OCI-LY7 (cell line): Measurements from ENCODE around the gene RHO.

Experiments used
- EZH2phosphoT487 ChIP-seq: fragments of 200-600 bp; sonication (generic); IDR thresholded peaks from 2 replicates; pipeline ENCODE4 v1.6.1; 2018; ENCODE audit warnings: low read depth, borderline replicate concordance, mild to moderate bottlenecking, mixed run types, antibody characterized with exemption, low read length, moderate library complexity, mixed read lengths
- TF ChIP-seq, protein P1 (sequence below): fragments of 200-600 bp; sonication (generic); conservative IDR thresholded peaks from 2 replicates; pipeline ENCODE4 v1.5.1; 2014; ENCODE audit warnings: mild to moderate bottlenecking, antibody characterized with exemption, low read length, moderate library complexity, mixed read lengths

DNA sequence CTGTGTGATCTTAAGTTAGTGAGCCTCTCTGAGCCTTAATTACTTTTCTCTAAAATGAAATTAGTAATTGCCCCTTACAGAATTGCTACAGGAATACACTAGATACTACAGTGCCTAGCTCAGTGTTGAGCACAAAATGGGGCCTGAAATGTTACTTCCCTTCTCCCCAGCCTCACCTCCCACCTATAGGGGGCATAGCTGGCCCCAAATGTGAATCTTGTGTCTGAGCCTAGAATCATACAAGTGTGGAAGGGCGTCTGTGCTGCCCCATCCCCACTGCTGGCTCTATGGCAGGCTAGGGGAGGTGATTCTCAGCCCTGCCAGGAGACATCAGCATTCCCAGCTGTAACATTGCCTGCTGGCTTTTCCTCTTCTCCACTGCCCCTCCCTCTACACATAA is 45.7 kb upstream of the RHO start:
- TF ChIP-seq, protein P1, sequence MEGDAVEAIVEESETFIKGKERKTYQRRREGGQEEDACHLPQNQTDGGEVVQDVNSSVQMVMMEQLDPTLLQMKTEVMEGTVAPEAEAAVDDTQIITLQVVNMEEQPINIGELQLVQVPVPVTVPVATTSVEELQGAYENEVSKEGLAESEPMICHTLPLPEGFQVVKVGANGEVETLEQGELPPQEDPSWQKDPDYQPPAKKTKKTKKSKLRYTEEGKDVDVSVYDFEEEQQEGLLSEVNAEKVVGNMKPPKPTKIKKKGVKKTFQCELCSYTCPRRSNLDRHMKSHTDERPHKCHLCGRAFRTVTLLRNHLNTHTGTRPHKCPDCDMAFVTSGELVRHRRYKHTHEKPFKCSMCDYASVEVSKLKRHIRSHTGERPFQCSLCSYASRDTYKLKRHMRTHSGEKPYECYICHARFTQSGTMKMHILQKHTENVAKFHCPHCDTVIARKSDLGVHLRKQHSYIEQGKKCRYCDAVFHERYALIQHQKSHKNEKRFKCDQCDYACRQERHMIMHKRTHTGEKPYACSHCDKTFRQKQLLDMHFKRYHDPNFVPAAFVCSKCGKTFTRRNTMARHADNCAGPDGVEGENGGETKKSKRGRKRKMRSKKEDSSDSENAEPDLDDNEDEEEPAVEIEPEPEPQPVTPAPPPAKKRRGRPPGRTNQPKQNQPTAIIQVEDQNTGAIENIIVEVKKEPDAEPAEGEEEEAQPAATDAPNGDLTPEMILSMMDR, result peak; percentile 73
- no peak for TF ChIP-seq EZH2phosphoT487
